ENCODE data around the gene STIM1. TPM values are rescaled to one million over a fixed set of nuclear protein-coding genes. Genes with fewer than 3 reads are reported as not detected.
A peak's percentile ranks its signal among the peaks of the same experiment; 100 is the strongest.

The STIM1 gene
- total RNA-seq, 3 donors from 2014 or later (not counting 1 experiment from before 2014, with no cell fraction given), result 171 to 187 (median 175) TPM

DNA sequence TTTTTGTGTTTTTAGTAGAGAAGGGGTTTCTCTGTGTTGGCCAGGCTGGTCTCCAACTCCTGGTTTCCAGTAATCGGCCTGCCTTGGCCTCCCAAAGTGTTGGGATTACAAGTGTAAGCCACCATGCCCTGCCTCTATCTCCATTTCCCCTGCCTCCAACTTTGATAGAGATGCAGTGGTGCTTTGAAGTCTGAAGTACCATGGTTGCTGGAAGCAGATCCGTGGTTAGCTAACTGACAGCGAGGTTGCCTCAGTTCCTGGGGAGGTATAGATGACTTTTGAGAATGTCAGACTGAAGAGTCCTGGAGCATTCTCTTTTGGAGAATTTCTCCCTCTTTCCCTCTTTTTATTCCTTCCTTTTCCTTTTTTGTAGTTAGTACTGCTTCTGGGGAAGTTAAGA, 127.6 kb downstream of the STIM1 start:
- Histone ChIP-seq H3K27ac (ENCODE audit: low read length) (no peak overlapping the region), H3K4me3 (ENCODE audit: low read length) (no peak overlapping the region), H3K27me3 (ENCODE audit: control insufficient read depth, insufficient read depth, low read length) (no peaks in the 10 kb centered on the region), H3K9me3 (ENCODE audit: control insufficient read depth, insufficient read depth, low read length) (no peaks in the 10 kb centered on the region), H3K4me1 (ENCODE audit: control insufficient read depth, insufficient read depth, low read length) (peaks cover 4% of the 10 kb centered on the region), H3K36me3 (ENCODE audit: control insufficient read depth, insufficient read depth, low read length) (no peaks in the 10 kb centered on the region)
- no peak overlapping the region for H3K4me3 Mint-ChIP-seq
- peak in 1 of 2 donors; percentile 24 for DNase-seq
- H3K36me3 Mint-ChIP-seq, result no peaks in the 10 kb centered on the region
- H3K27me3 Mint-ChIP-seq (ENCODE audit: low read depth in 2 of 2), result no peaks in the 10 kb centered on the region
- TF ChIP-seq, protein P1, sequence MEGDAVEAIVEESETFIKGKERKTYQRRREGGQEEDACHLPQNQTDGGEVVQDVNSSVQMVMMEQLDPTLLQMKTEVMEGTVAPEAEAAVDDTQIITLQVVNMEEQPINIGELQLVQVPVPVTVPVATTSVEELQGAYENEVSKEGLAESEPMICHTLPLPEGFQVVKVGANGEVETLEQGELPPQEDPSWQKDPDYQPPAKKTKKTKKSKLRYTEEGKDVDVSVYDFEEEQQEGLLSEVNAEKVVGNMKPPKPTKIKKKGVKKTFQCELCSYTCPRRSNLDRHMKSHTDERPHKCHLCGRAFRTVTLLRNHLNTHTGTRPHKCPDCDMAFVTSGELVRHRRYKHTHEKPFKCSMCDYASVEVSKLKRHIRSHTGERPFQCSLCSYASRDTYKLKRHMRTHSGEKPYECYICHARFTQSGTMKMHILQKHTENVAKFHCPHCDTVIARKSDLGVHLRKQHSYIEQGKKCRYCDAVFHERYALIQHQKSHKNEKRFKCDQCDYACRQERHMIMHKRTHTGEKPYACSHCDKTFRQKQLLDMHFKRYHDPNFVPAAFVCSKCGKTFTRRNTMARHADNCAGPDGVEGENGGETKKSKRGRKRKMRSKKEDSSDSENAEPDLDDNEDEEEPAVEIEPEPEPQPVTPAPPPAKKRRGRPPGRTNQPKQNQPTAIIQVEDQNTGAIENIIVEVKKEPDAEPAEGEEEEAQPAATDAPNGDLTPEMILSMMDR (IDR thresholded peaks at IDR 0.05), result no peak
- 60% methylated on average over 3 of the region's 3 CpGs for WGBS (ENCODE audit: insufficient coverage)
- no peak for ATAC-seq
- H3K9me3 Mint-ChIP-seq, result no peaks in the 10 kb centered on the region
- H3K4me1 Mint-ChIP-seq, result peaks cover 66 to 84% of the 10 kb centered on the region in 2 donors
- intact Hi-C loops (cut with micrococcal nuclease), result no loop called here
- H3K27ac Mint-ChIP-seq, result peak overlapping the region in 1 of 2 donors; percentile 18

DNA sequence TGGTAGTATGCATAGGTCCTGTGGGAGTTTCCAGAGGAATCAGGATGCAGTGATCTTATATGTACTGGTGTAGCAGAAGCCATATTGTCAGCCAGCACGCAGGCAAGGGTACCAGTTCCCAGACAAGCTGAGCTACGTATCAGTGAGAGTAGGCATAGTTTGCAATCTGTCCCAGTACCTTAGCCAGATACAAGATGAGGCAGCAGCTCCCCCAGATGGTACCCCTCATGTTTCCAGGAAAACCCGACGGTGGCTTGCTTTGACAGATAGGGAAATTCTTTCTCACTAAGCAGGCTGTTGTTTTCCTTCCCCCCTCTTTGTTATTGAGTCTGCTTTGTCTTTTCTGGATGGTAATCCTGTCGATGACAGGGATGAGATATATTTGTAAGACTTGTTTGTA, 129.4 kb downstream of the STIM1 start:
- WGBS (ENCODE audit: insufficient coverage), result 47% methylated on average over 5 of the region's 5 CpGs

DNA sequence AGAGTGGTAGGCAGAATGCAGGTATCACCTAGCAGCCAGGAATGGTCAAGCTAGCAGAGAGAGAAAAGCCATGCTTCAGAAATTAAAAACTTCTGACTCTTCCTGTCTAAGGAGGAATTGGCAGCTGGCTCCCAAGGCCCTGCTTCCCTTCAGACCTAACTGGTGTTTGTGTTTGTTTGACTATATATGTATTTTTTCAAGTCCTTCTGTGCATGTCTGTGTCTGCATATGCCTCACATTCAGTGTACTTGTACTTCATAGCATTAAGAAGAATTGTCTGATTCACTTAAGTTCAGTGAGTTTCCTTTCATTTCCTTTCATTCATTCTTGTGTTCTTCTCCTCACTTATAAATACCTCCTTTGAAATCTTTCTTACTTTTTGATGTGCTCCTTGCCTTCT, 130.2 kb downstream of the STIM1 start:
- Histone ChIP-seq H3K4me1 (ENCODE audit: control insufficient read depth, insufficient read depth, low read length) (peaks cover 10% of the 10 kb centered on the region), H3K9me3 (ENCODE audit: control insufficient read depth, insufficient read depth, low read length) (no peaks in the 10 kb centered on the region), H3K27ac (ENCODE audit: low read length) (no peak overlapping the region), H3K36me3 (ENCODE audit: control insufficient read depth, insufficient read depth, low read length) (no peaks in the 10 kb centered on the region), H3K27me3 (ENCODE audit: control insufficient read depth, insufficient read depth, low read length) (no peaks in the 10 kb centered on the region), H3K4me3 (ENCODE audit: low read length) (no peak overlapping the region)
- TF ChIP-seq, protein P1 (IDR thresholded peaks at IDR 0.05), result no peak
- Mint-ChIP-seq H3K27ac (peak overlapping the region in 1 of 2 donors; percentile 39), H3K9me3 (no peaks in the 10 kb centered on the region), H3K27me3 (ENCODE audit: low read depth in 2 of 2) (no peaks in the 10 kb centered on the region), H3K36me3 (no peaks in the 10 kb centered on the region), H3K4me3 (no peak overlapping the region), H3K4me1 (peaks cover 63 to 81% of the 10 kb centered on the region in 2 donors)
- DNase-seq, result peak in 1 of 2 donors; percentile 13
- intact Hi-C loops (cut with micrococcal nuclease), result no loop called here
- no peak for ATAC-seq

More for the DNA sequence above, 129.4 kb downstream of the STIM1 start:
- no peaks in the 10 kb centered on the region for H3K9me3 ChIP-seq (ENCODE audit: control insufficient read depth, insufficient read depth, low read length)
- no peaks in the 10 kb centered on the region for H3K36me3 ChIP-seq (ENCODE audit: control insufficient read depth, insufficient read depth, low read length)
- DNase-seq (peak in 1 of 2 donors; percentile 67), ATAC-seq (no peak)
- peaks cover 63 to 81% of the 10 kb centered on the region in 2 donors for H3K4me1 Mint-ChIP-seq
- no peaks in the 10 kb centered on the region for H3K36me3 Mint-ChIP-seq
- TF ChIP-seq, protein P1 (IDR thresholded peaks at IDR 0.05), result no peak
- peak overlapping the region in 1 of 2 donors; percentile 39 for H3K27ac Mint-ChIP-seq
- peaks cover 10% of the 10 kb centered on the region for H3K4me1 ChIP-seq (ENCODE audit: control insufficient read depth, insufficient read depth, low read length)
- no peaks in the 10 kb centered on the region for H3K9me3 Mint-ChIP-seq
- H3K27me3 ChIP-seq (ENCODE audit: control insufficient read depth, insufficient read depth, low read length), result no peaks in the 10 kb centered on the region
- H3K4me3 ChIP-seq (ENCODE audit: low read length), result no peak overlapping the region
- H3K27me3 Mint-ChIP-seq (ENCODE audit: low read depth in 2 of 2), result no peaks in the 10 kb centered on the region
- H3K4me3 Mint-ChIP-seq, result no peak overlapping the region
- intact Hi-C loops (cut with micrococcal nuclease), result no loop called here
- no peak overlapping the region for H3K27ac ChIP-seq (ENCODE audit: low read length)

DNA sequence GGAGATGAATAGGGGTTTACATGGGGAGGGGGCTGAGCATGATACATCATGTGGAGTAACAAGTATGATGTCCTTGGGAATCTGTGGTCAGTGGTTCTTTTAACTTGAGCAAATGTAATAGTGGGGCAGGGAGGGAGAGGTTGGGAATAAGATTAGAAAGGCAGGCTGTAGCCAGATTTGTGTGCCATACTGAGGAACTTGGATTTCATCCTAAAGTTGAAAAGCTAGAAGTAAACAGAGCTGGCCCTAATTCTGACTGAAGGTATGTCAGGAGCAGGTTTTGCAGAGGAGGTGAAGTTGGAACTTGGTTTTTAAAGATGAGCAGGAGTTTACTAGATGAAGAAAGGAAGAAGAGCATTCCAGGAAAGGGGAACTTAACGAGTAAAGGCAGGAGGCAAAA, 130.8 kb downstream of the STIM1 start:
- no peak overlapping the region for H3K4me3 ChIP-seq (ENCODE audit: low read length)
- WGBS (ENCODE audit: insufficient coverage), result 100% methylated on average over 1 of the region's 1 CpG
- DNase-seq, result no peak
- TF ChIP-seq, protein P1 (IDR thresholded peaks at IDR 0.05), result no peak
- Mint-ChIP-seq H3K27ac (peak overlapping the region in 1 of 2 donors; percentile 37), H3K4me3 (no peak overlapping the region), H3K9me3 (no peaks in the 10 kb centered on the region), H3K4me1 (peaks cover 59 to 84% of the 10 kb centered on the region in 2 donors), H3K27me3 (ENCODE audit: low read depth in 2 of 2) (no peaks in the 10 kb centered on the region), H3K36me3 (no peaks in the 10 kb centered on the region)
- H3K4me1 ChIP-seq (ENCODE audit: control insufficient read depth, insufficient read depth, low read length), result peaks cover 10% of the 10 kb centered on the region
- no peaks in the 10 kb centered on the region for H3K9me3 ChIP-seq (ENCODE audit: control insufficient read depth, insufficient read depth, low read length)
- H3K27me3 ChIP-seq (ENCODE audit: control insufficient read depth, insufficient read depth, low read length), result no peaks in the 10 kb centered on the region
- no peaks in the 10 kb centered on the region for H3K36me3 ChIP-seq (ENCODE audit: control insufficient read depth, insufficient read depth, low read length)
- no peak overlapping the region for H3K27ac ChIP-seq (ENCODE audit: low read length)
- intact Hi-C loops (cut with micrococcal nuclease), result no loop called here
- no peak for ATAC-seq
